Measurements from ENCODE around the gene ZNF319. TPM values are rescaled to one million over a fixed set of nuclear protein-coding genes. Genes with fewer than 3 reads are reported as not detected.

ZNF319 gene
- total RNA-seq (10.9 TPM), polyA plus RNA-seq (ENCODE audit: insufficient read depth, low read depth, low replicate concordance) (2.9 TPM)
- long read RNA-seq, donor 1, full-length matches to known transcripts, result 4 of 4 reads
- long read RNA-seq, donor 1, partial matches to known transcripts, result 0 of 4 reads
- long read RNA-seq, donor 1, other reads (novel, unspliced or antisense), result 0 of 4 reads
- long read RNA-seq, donor 2, full-length matches to known transcripts, result 4 of 4 reads
- long read RNA-seq, donor 2, partial matches to known transcripts, result 0 of 4 reads
- long read RNA-seq, donor 2, other reads (novel, unspliced or antisense), result 0 of 4 reads
- long read RNA-seq, donor 3, full-length matches to known transcripts, result 6 of 6 reads
- long read RNA-seq, donor 3, partial matches to known transcripts, result 0 of 6 reads
- long read RNA-seq, donor 3, other reads (novel, unspliced or antisense), result 0 of 6 reads
- long read RNA-seq, donor 4, full-length matches to known transcripts, result 3 of 3 reads
- long read RNA-seq, donor 4, partial matches to known transcripts, result 0 of 3 reads
- long read RNA-seq, donor 4, other reads (novel, unspliced or antisense), result 0 of 3 reads
- long read RNA-seq, donor 5, result 0 reads
- long read RNA-seq, donor 6, full-length matches to known transcripts, result 1 of 1 reads
- long read RNA-seq, donor 6, partial matches to known transcripts, result 0 of 1 reads
- long read RNA-seq, donor 6, other reads (novel, unspliced or antisense), result 0 of 1 reads
- long read RNA-seq, donor 7, partial matches to known transcripts, result 0 of 7 reads
- long read RNA-seq, donor 7, other reads (novel, unspliced or antisense), result 7 of 7 reads
- long read RNA-seq, donor 8, full-length matches to known transcripts, result 9 of 9 reads
- long read RNA-seq, donor 8, partial matches to known transcripts, result 0 of 9 reads
- long read RNA-seq, donor 8, other reads (novel, unspliced or antisense), result 0 of 9 reads
- long read RNA-seq, donor 9, full-length matches to known transcripts, result 2 of 2 reads
- long read RNA-seq, donor 9, partial matches to known transcripts, result 0 of 2 reads
- long read RNA-seq, donor 9, other reads (novel, unspliced or antisense), result 0 of 2 reads
- long read RNA-seq, donor 10, full-length matches to known transcripts, result 5 of 5 reads
- long read RNA-seq, donor 10, partial matches to known transcripts, result 0 of 5 reads
- long read RNA-seq, donor 10, other reads (novel, unspliced or antisense), result 0 of 5 reads

DNA sequence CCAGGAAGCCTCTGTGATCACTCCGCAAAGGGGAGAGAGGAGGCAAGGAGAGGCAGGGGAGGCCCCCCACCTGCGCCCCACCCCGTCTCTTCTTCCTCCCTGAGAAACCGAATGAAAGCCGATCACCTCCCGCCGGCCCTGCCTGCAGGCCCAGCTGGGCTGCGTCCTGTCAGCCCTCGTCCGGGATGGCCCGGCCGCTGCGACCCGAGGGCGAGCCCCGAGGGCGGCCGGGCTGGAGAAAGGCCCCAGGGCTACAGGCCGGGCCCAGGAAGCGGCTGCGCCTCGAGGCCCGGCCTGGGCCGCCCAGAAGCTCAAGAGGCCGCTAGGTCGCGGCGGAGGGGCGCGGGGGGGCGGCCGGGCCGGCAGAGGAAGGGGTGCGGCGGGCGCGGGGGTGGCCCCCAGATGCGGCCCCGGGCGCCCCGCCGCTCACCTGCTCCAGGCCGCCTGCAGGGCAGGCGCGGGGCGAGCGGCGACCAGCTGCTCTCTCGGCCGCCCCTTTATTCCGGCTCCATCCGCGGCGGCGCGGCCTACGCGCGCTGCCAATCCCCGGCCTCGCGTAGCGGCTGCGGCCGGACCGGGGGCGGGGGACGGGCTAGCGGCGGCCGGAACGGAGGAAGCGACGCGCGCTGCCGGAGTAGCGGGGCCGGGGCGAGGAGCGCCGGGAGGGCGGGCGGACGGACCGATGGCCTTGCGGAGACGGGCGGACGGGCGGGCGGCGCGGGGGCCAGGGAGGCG, at the start of gene ZNF319:
Gene ZNF319, minus strand, starts transcription at position 702 of the 735 bp plus-strand sequence. CDS start 2,407 bp downstream, outside the sequence.
- FAIRE-seq, result no peak
- intact Hi-C loops (cut with DNase I), result loop anchor here (5.0 to 10.0 kb wide), 3 partner anchors 98 to 425 kb away; no protein-coding TSS in a partner anchor

DNA sequence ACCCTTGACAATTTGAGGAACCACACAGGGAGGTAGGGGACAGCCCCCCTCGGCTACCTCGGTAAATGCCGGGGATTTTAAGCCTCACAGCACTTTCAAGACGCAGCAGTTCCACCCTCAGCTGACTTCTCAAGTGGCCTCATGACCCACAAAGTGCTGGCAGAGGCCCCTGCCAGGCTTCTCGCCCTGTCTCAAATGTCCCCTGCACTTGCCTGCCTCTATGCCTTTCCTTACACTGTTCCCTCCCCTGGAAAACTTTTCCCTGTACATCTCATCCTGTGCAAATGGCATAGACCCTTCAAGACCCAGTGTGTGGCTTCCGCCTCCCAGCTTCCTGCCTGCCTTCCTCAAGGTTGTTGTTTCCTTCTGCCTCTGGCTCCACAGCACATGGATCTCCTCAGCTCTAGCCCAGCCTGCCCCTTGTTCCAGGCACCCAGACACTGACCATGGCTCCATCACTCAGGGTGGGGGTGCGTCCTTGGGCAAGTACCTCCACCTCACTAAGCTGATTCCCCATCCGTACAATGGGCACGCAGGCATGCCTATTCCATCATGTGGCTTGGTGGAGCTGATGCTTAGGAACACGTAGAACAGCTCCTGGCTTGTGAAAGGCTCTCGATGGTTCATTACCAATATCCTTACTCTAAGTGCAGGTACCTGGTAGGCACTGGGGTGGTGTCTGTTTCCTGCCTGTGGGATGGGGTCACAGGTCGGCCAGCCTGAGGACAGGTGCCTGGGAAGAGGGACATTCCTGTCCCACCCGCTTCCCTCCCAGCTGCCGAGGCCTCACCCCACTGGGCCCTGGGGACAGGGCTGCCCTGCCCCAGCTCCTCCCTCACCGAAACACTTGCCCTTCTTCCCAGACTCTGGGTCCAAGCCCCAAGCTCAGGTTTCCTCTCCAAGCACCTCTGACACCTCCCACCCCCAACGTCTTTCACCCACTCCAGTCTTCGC, 49.0 kb upstream of the ZNF319 start:
- intact Hi-C loops (cut with DNase I), result no loop called here
- TF ChIP-seq, protein P1, sequence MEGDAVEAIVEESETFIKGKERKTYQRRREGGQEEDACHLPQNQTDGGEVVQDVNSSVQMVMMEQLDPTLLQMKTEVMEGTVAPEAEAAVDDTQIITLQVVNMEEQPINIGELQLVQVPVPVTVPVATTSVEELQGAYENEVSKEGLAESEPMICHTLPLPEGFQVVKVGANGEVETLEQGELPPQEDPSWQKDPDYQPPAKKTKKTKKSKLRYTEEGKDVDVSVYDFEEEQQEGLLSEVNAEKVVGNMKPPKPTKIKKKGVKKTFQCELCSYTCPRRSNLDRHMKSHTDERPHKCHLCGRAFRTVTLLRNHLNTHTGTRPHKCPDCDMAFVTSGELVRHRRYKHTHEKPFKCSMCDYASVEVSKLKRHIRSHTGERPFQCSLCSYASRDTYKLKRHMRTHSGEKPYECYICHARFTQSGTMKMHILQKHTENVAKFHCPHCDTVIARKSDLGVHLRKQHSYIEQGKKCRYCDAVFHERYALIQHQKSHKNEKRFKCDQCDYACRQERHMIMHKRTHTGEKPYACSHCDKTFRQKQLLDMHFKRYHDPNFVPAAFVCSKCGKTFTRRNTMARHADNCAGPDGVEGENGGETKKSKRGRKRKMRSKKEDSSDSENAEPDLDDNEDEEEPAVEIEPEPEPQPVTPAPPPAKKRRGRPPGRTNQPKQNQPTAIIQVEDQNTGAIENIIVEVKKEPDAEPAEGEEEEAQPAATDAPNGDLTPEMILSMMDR (IDR thresholded peaks at IDR 0.05; ENCODE audit: borderline replicate concordance, extremely low read depth, insufficient read depth), result no peak
- FAIRE-seq (no peak), DNase-seq (peak in 1 of 5 donors; percentile 70)
- Histone ChIP-seq H3K27me3 (ENCODE audit: control insufficient read depth, insufficient read depth, low read length) (no peaks in the 10 kb centered on the region), H3K36me3 (ENCODE audit: control insufficient read depth in 2 of 3, insufficient read depth in 3 of 3, low read length in 3 of 3) (no peaks in the 10 kb centered on the region), H3K27ac (ENCODE audit: low read depth in 2 of 2, low read length in 2 of 2) (no peak overlapping the region), H3K4me3 (ENCODE audit: low read length in 3 of 3) (no peak overlapping the region), H3K9ac (ENCODE audit: low read length in 3 of 3) (no peak overlapping the region), H3K4me1 (ENCODE audit: control insufficient read depth in 2 of 3, insufficient read depth in 2 of 3, low read depth in 1 of 3, low read length in 3 of 3) (no peaks in the 10 kb centered on the region), H3K9me3 (ENCODE audit: control insufficient read depth in 2 of 3, insufficient read depth in 1 of 3, low read length in 3 of 3) (no peaks in the 10 kb centered on the region)

More for the DNA sequence above, at the start of gene ZNF319:
- no peaks in the 10 kb centered on the region for H3K27me3 ChIP-seq (ENCODE audit: control insufficient read depth, insufficient read depth, low read length)
- TF ChIP-seq, protein P1 (IDR thresholded peaks at IDR 0.05; ENCODE audit: borderline replicate concordance, extremely low read depth, insufficient read depth), result peak; percentile 5
- peak within 1 kb of the TSS in 2 of 3 donors; percentile 80 to 89 for H3K9ac ChIP-seq (ENCODE audit: low read length in 3 of 3)
- peak within 1 kb of the TSS; percentile 62 to 82 (median 78) for H3K4me3 ChIP-seq (ENCODE audit: low read length in 3 of 3)
- peak within 1 kb of the TSS; percentile 85 to 86 for H3K27ac ChIP-seq (ENCODE audit: low read depth in 2 of 2, low read length in 2 of 2)
- peaks cover 3 to 20% (median 5%) of the 10 kb centered on the region in 3 donors for H3K4me1 ChIP-seq (ENCODE audit: control insufficient read depth in 2 of 3, insufficient read depth in 2 of 3, low read depth in 1 of 3, low read length in 3 of 3)
- H3K36me3 ChIP-seq (ENCODE audit: control insufficient read depth in 2 of 3, insufficient read depth in 3 of 3, low read length in 3 of 3), result peaks cover 0 to 13% (median 5%) of the 10 kb centered on the region in 3 donors
- peak in 1 of 5 donors; percentile 78 for DNase-seq
- no peaks in the 10 kb centered on the region for H3K9me3 ChIP-seq (ENCODE audit: control insufficient read depth in 2 of 3, insufficient read depth in 1 of 3, low read length in 3 of 3)
